Brain microvascular endothelial cell (primary cell): ENCODE measurements around the gene LTK.

Experiments used
- DNase-seq: peaks from one replicate; pipeline ENCODE4 v3.0.0-alpha.2; 2020
- H3K27ac ChIP-seq: fragments of 250-450 bp; sonication (Bioruptor Pico); 2 replicates; pipeline ENCODE4 v1.5.1; 2020; ENCODE audit warnings: mild to moderate bottlenecking, moderate library complexity
- H3K27me3 ChIP-seq: fragments of 250-450 bp; sonication (Bioruptor Pico); replicated peaks from 2 replicates; pipeline ENCODE4 v1.5.1; 2020; ENCODE audit warnings: mild to moderate bottlenecking
- H3K36me3 ChIP-seq: fragments of 250-450 bp; sonication (Bioruptor Pico); replicated peaks from 2 replicates; pipeline ENCODE4 v1.5.1; 2020; ENCODE audit warnings: mild to moderate bottlenecking
- H3K4me3 ChIP-seq: 2 replicates; pipeline ENCODE4 v1.5.1; 2011; ENCODE audit warnings: low read depth, mild to moderate bottlenecking, control low read depth, low read length, moderate library complexity
- CTCF ChIP-seq: IDR thresholded peaks from 2 replicates; pipeline ENCODE4 v1.5.1; 2011; ENCODE audit warnings: low read depth, mild to moderate bottlenecking, moderate library complexity, low read length, control low read depth, inconsistent platforms; ENCODE audit errors: missing control alignments
- in situ Hi-C: cut with HindIII; loops from 2 replicates; pipeline ENCODE4 v1.10.0; 2017; ENCODE audit warnings: low sequenced_read_pairs, low pct_ligation_motif_present

The LTK gene

GRCh38 chr15:41513506-41514227 lies at the start of gene LTK:
TSS of gene LTK (minus strand) at chr15:41513827. CDS start at chr15:41513709, 118 bp downstream.
- Histone ChIP-seq H3K4me3 (peak within 1 kb of the TSS; percentile 37), H3K27me3 (peaks cover 33% of the 10 kb centered on the region), H3K36me3 (no peaks in the 10 kb centered on the region), H3K27ac (no peak within 1 kb of the TSS)
- DNase-seq = no peak
- no peak for TF ChIP-seq CTCF
- in situ Hi-C loops = no loop called here

- in situ Hi-C loops = no loop called here
- no peak overlapping the region for H3K27ac ChIP-seq
- no peak for DNase-seq
- no peaks in the 10 kb centered on the region for H3K36me3 ChIP-seq
- H3K4me3 ChIP-seq = no peak overlapping the region
- no peak for TF ChIP-seq CTCF
- no peaks in the 10 kb centered on the region for H3K27me3 ChIP-seq
These were observed 49.2 kb upstream of the LTK start for GRCh38 chr15:41562784-41563198.

GRCh38 chr15:41562244-41562643 lies 48.6 kb upstream of the LTK start:
- in situ Hi-C loops = no loop called here
- Histone ChIP-seq H3K27me3 (no peaks in the 10 kb centered on the region), H3K4me3 (no peak overlapping the region), H3K36me3 (no peaks in the 10 kb centered on the region), H3K27ac (no peak overlapping the region)
- no peak for TF ChIP-seq CTCF
- no peak for DNase-seq

- Histone ChIP-seq H3K4me3 (no peak overlapping the region), H3K27ac (no peak overlapping the region), H3K36me3 (no peaks in the 10 kb centered on the region), H3K27me3 (no peaks in the 10 kb centered on the region)
- peak; percentile 43 for DNase-seq
- in situ Hi-C loops = no loop called here
- peak; percentile 57 for TF ChIP-seq CTCF
These were observed 48.1 kb upstream of the LTK start for GRCh38 chr15:41561777-41562145.

- no peak for TF ChIP-seq CTCF
- in situ Hi-C loops = no loop called here
- H3K27me3 ChIP-seq = no peaks in the 10 kb centered on the region
- H3K36me3 ChIP-seq = no peaks in the 10 kb centered on the region
- no peak for DNase-seq
- H3K4me3 ChIP-seq = no peak overlapping the region
- no peak overlapping the region for H3K27ac ChIP-seq
These were observed 47.6 kb upstream of the LTK start for GRCh38 chr15:41561104-41561776.
